GM19351 (cell line): ENCODE data around the gene CYB561D2.
A peak's percentile ranks its signal among the peaks of the same experiment; 100 is the strongest.

Source experiments
- ATAC-seq: cut with Tn5 transposase; IDR thresholded peaks from one replicate; pipeline ENCODE4 v1.9.1; 2021; ENCODE audit warnings: mild to moderate bottlenecking, moderate library complexity; ENCODE audit not compliant: unreplicated experiment

CYB561D2 gene

DNA sequence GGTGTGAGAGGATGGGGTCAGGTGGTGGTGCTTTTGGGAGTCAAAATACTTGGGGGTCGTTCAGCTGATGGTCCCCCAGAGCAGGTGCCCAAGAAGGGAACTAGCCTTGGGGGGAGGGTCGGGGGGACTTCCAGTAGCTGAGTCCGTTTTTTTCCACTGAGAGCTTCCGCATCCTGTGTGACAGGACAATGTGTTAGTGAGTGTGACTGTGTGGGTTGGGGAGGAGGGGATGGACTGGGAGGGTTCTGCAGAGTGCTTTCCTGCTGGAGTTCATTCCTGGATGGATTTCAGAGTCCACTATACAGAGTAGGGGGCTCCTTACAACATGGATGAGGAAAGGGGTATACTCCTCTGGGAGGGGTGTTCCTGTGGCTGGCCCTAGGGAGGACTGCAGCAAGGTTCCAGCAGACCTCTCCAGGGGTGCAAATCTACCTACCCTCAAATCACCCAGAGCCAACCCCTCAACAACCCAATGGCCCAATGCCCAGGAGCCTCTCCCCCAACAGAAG, 27.5 kb upstream of the CYB561D2 start:
- no peak for ATAC-seq

DNA sequence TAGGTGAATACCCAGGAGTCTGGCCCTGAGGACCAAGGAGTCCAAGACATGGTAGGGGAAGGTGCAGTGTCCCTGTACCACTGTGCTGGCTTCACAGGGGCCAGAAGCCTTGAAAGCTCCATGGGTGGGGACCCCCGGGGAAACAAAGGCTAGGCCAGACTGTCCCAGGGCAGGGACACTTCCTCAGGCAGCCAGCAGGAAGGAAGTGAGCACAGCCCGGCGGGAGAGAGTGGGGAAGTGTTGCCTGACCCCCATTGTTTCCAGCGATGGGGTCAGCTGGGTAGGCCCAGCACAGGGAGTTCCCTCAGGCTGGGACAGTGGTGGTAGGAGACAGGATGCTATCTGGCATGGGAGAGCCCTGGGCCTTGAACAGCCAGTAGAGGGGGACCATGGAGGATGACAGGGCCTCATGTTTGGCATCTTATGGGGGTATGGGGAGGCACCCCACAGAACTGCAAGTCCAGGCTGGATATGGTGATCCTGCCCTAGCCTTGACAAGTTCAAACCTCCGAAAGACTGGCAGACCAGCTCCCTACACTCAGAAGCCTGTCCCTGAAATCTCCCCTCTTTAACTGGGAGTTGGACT, 27.0 kb upstream of the CYB561D2 start:
- no peak for ATAC-seq

DNA sequence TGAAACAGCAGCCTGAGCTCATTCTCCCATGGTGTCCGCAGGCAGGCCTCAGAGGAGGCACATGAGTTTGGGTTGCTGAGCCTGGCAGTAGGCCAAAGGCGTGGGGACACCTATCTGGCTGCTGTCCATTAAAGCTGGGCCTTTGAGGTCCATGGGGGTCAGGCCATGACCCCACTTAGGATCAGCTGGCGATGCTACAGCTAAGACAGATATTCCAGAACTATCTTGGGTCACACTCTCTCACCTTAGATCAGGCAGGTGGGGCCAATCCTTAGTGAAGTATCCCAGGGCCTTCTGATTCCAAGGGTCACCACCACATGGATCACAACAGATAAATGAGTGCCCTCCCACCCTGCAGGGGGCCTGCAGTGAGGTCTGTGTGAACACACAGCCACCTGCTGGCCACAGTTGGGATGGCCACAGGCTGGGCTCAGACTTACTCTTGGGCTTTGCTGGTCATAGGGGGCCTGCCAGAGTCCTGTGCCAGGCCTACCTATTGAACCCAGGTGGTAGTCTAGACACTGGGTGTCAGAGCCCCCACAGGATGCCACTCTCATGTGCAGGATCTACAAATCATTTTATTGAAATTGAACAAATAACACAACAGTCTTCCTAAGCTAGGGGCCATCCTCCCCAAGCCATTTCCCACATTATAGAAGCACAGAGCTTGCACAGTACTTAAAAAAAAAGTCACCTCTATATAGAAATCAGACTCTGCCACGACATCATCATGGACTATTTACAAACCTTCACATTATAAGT, 26.1 kb upstream of the CYB561D2 start:
- no peak for ATAC-seq

DNA sequence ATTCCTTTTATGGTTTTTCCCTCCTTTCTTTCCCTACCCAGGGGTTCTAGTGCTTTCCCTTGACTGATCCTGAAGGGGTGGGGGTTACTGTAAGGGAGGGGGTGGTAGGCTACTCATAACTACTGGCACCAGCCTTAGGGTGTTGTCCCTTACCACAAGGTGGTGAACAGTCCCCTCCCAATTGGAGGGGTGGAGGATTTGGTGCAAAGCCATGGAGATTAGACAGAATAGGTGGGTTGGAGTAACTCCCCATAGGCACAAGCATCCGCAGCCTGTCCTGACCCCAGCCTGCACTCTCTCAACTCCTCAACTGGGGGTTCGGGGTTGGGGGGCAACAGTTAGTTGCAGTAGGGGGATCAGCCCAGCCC, 25.6 kb upstream of the CYB561D2 start:
- no peak for ATAC-seq

DNA sequence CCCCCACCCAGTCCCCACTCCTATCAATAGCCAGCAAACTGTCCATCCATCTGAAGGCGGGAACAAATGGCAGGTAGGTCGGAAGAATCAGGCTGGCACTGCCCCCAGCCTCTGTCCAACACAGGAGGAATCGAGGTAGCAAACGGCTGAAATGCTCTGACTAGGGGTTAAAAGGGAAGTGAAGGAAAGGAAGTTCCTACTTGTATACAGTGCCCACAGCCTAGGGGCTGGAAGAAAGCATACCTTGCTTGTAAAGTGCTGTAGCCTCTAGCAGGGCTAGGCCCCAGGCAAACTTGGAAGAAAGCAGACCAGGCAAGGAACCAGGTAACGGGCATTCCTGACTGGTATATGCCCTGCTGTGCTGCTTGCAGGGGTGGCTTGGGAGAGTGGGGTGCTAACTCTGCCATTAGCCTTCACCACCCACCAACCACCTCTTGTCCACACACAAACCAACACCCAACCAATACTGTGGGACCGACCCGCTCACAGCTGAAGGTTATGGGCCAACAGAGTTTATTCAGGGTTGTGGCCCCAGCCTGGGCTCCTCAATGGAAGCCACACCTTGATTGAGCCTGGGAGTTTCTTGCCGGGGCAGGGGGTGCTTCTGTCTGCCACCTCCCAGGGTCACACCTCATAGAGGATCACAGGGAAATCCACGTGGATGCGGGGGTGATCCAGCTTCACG, 25.0 kb upstream of the CYB561D2 start:
- no peak for ATAC-seq

DNA sequence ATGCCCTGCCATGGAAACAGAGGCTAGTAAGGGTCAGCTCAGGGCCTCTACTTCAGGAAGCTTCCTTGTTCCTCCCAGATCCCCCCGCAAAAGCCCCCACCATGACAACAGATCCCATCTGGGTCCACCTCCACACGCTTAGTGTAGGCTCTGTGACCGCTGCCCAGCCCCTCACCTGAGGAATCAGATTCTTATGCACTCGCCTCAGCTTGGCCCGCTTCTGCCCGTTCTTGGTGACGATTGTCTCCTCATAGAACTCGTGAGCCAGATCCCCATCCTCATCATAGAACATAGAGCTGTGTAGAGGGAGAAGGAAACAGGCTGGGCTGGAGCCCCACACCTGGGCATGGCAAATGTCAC, 24.5 kb upstream of the CYB561D2 start:
- no peak for ATAC-seq

DNA sequence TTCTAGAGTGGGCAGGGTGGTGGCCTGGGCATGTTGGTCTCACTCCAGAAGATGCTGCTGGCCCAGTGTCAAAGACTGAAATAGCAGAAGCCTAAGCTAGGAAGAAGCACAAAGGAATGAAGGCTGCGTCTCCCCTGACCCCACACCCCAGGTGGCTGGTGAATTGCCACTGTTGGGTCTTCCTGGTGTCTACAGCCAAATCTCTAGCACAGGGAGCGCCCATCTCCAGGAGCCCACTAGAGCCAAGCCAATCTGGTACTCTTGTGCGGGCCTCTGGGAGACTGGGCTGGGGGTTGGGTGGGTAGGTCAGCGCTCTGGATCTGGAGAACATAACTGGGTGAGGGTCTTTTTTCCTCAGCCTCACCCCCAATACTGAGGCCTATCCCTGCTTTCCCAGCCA, 23.5 kb upstream of the CYB561D2 start:
- no peak for ATAC-seq

DNA sequence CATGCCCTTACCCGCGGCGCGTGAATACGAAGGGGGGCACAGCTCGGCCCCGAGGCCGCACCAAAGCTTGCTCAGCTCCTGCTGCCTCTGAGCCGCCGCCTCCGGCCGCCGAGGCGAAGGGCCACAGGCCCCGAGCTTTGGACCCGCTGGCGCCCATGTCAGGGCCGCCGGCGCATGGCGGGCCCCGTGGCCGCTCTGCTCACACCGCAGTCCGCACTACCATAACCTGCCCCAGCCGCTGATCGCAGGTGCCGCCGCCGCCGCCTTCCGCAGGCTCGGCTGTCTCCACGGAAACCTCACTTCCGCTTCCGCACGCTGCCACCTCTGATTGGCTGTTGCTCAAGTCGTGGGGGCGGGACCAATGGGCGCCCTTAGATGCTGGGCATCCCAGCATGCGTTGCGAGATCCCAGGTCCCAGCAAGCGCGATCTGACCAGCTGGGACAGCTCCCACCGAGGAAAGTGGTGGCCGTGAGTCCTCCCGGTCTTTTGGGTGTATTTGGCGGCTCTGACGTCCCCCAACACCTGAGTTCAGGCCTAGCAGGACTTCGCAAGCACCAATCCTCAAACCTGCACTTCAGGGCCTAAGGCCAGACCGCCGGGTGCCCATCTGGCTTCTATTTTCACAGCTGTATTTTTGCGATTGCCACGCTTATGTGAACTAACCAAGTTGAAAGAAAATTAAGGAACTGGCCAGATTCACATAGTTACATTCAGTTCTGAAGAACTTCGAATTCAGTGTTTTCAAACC, 22.5 kb upstream of the CYB561D2 start, which contains the start of gene TUSC2:
Gene TUSC2 (minus strand): TSS at position 281 of the 749 bp plus-strand sequence. CDS start 124 bp downstream, at position 157.
- peak; percentile 92 for ATAC-seq

DNA sequence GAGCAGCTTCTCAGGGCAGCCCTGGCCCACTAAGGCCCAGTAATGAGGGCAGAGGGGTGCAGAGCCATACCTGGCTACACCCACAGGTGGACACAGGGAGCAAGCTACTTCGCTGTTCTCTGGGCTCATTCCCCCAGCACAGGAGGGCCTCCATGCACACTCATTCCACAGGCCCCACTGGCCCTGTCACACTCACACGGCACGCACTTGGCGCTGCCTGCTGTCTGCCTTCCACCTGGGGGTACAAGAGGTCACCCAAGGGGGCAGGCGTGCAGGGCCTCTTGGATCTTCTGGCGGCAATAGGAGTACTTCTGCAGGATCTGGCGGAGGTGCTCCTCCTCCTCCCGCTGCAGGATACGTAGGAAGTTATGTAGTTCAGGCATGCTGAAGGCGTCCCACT, 20.3 kb upstream of the CYB561D2 start:
- no peak for ATAC-seq

DNA sequence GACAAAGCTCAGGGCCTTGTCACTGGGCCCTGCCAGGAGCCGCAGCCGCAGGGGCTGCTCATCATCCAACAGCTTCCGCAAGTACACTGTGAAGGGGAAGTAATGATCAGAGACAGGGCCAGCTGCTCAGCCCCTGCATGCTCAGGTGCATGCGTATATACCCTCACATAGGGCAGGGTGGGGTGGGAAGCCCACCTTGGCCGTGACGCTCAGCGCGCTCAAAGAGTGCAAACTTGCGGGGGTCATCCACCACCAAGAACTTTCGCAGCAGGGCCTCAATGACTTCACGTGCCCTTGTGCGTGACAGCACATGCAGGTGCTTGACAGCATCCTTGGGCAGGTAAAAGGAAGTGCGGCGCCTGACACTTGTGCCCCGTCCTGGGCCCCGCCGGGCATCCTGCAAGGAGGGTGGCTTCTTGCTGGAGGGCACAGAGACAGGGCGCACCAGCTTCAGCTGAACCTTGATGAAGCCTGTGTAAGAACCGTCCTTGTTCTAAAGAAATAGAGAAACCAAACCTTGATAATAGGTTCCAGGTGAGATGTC, 19.2 kb upstream of the CYB561D2 start:
- ATAC-seq, result no peak

DNA sequence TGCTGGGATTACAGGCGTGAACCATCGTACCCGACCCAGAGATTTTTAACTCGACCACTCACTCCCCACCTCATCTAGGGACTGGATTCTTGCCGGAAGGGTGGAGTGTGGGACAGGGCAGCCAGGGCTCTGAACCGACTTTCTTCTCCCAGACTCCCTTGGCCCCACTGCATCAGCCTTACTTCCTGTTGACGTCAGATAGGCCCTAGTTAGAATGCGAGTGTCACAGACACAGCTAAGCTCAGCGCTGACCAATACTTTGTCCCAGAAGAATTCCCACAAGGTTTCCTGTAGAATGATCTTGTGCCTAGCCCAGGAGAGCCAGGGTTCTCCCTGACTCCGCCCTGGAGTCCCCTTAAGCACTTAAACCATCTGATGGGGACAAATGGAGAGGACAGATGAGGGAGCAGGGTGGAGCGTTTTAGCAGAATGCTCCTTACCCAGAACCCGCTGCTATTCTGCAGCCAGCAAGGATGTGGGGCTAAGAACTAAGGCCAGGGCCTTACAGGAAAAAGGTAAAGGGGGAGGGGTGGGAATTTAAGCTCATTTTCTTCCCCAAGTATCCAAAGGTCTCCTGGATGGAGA, 16.8 kb upstream of the CYB561D2 start:
- no peak for ATAC-seq

DNA sequence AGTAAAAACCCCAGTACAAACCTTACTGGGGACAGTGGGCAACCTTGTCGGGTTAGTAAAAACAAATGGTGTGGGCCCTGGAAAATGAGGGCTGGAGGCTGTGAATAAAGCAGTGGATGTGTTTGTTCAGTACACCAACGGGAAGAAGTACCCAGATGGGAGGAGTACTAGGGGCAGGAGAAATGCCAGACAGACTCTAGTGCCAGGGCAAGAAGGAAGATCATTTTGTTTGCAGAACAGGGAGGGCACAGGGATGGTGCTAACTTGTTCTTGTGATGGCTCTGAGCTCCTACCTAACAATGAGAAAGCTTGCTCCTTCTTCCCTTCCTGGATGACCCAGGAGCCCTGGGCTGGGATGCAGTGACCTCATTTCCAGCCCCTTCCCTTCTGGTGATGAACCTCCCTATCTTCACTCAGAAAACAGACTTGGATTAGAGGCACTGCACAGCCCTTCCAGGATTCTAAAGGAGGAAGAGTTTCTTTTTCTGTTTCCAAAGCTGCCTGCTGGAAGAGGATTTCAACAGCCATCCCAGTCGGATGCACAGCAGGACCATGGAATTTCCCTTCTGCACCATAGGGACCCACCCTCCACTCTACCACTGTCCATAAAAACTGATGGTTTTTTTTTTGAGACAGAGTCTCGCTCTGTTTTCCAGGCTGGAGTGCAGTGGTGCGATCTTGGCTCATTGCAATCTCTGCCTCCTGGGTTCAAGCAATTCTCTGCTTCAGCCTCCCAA, 16.2 kb upstream of the CYB561D2 start:
- ATAC-seq, result no peak

DNA sequence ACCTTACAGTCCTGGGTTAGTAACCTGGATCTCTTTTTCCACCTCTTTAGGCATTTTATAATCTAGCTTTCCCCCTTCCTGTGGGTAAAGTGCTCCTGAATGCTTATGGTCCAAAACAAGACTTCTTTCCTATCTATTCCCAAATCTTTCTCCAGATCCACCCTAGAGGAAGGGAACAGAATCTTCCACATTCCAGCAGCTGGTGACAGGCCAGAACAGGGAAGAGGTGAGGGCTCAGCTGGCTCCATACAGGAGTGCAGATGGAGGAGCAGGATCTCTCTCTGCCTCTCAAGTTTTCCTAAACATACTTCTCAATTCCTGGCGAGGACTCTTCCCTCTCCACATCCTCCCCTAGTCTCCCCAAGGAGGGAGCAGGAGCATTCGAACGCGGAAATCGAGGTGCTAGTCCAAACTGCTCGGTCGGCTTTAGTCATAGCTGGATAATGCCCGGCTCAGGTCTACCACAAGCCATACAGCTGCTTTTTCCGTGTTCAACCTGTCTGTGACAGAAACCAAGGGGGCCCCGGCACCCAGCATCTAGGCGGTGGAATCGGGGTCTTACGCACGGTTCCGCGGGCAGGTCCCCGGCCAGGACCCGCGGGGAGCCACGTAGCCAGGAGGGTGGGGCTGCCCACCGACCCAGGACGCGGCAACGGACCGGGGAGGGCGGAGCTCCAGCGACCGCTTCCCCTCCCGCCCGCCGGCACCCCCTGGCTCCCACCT, 14.0 kb upstream of the CYB561D2 start:
- peak; percentile 1 for ATAC-seq

DNA sequence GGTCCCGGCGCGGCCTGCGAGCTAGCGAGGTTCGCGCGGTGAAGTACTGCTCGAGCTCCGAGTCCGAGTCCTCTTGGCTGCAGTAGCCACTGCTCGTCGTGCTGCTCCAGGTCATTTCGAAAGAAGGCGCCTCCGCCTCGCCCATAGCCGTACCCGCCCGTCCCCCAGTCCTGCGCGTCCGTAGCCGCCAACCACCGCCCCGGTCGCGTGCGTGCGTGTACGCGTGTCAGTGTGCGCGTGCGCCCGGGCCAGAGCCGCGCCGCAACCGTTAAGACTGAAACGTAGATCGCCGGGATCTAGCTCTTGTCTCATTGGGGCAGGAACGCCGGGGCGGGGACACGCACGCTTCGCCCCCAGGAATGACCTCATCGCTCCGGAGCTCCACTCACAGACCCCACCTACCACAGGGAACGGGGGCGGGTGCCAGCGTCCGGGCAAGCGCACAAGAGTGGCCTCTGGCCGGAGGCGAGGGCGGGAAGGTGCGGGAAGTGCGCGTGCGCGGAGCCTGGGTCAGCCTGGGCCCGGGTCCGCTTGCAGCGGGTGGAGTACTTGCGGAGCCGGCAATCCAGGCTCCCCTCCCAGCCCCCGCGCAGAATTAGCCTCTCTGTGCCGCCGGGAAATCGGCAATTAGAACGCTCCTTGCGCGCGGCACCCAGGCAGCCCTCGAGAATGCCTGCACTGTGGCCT, 13.3 kb upstream of the CYB561D2 start:
- peak; percentile 61 for ATAC-seq

DNA sequence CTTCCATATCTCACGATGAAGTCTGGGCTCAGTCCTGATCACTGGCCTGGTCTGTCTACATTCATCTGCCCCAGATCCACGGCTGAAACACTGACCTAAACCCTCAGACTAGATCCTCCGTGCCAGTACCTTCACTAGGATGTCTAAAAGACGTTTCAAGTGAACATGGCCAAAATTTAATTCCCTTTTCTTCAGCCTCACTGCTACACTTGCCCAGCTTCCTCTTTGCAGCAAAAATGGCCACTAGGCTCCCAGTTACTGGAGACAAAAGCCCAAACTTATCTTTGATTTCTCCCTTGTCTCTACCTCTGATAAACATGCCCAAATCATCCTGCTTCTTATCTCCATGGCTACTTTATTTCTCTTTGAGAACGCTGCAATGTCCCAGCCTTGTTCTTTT, 11.7 kb upstream of the CYB561D2 start:
- no peak for ATAC-seq

DNA sequence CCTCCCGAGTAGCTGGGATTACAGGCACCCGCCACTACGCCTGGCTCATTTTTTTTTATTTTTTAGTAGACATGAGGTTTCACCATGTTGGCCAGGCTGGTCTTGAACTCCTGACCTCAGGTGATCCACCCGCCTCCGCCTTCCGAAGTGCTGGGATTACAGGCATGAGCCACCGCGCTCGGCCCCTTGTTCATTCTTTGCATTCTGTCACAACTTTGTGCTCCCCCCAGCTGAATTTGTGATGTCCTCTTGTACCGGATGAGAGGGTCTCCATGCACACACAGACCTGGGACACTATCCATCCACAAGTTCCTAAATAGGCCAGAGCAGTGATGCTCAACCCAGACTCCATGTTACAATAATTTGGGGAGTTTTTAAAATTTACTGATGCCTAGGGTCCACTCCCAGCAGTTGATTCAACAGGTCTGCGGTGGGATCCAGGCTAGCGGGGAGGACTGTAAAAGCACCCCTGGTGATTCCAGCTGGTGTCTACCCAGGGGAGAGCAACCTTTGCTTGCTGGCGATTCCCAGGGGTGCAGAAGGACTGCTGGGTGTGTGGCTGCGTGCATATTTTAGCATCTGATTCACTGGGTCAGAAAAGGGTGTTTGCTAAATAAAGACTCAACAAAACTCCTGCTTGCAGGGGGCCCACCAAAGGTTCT, 11.0 kb upstream of the CYB561D2 start:
- no peak for ATAC-seq

DNA sequence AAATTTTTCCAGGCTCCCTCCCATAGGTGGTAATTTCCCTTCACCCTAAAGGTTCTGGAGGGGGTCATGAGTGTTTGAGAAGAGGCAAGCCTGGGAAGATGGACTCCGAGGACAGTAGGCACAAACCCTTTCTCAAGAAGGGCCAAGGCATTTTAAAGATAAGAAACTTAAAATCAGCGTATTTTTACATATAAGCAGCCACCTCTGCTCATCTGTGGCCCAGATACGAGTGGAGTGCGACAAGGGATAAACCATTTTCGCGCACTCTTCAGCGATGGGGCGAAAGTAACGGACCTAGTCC, 10.6 kb upstream of the CYB561D2 start:
- no peak for ATAC-seq
